GM12873 (cell line): ENCODE results near the gene CDS2.

ENCODE experiments used
- CTCF ChIP-seq: IDR thresholded peaks from 2 replicates; pipeline ENCODE4 v1.5.1; 2012; ENCODE audit warnings: low read depth, mild to moderate bottlenecking, moderate library complexity, low read length, control low read depth; ENCODE audit not compliant: insufficient read depth; ENCODE audit errors: missing control alignments

CDS2 gene

DNA sequence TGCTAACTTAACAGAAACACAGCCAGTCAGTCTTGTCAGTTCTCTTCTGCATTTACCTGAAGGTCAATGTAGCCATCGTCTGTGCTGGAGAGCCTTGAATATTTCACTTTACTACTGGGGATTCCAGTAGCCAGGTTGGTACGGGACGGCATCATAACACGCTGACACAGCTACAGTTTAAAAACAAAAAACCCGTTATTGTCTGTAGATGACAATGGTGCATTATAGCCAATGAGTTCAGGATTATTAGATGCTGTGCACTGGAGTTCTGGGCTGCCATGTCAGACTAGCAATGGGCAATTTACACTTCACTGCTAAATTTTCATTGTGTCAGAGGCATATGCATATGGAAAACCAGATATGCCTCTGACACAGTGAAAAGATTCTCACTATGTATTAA is 17.5 kb upstream of the CDS2 start:
- no peak for TF ChIP-seq CTCF

DNA sequence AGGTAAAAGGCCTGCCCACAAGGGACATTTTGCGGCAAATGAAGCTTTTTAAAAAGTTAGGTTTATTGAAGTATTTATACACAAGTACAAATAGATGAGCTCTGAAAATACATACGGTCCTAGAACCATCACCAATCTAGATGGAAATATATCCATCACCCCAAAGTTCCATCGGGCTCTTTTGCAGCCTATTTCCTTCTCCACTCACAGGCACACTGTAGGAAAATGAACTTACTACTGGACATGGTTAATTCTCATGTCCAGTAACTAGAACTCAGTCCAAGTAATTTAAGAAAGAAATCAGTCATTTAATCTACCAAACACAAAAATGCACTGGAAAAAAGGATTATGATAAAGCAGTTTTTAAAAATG is 13.2 kb upstream of the CDS2 start:
- TF ChIP-seq CTCF = no peak

GRCh38 chr20:5114403-5114802 is 12.4 kb upstream of the CDS2 start:
- TF ChIP-seq CTCF = no peak

DNA sequence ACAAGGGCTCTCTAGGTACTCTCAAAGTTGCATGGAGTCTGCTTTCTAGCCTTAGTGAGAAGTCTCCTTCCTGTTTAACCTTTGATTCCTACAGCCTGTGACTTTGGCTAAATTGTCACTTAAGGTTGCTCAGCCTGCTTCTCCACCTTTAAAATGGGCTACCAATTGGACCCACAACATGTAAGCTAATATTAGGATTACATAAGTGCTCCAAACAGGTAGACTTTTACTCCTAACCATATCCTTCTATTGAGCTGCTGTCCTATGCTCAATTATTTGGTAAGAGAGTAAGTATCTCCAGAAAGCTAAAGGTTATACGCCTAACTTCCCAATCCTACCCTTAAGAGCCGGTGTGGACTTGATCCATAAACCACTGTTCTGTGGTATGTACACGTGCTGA is 9.9 kb upstream of the CDS2 start:
- TF ChIP-seq CTCF = no peak

GRCh38 chr20:5118220-5119142 is 8.3 kb upstream of the CDS2 start:
- no peak for TF ChIP-seq CTCF

DNA sequence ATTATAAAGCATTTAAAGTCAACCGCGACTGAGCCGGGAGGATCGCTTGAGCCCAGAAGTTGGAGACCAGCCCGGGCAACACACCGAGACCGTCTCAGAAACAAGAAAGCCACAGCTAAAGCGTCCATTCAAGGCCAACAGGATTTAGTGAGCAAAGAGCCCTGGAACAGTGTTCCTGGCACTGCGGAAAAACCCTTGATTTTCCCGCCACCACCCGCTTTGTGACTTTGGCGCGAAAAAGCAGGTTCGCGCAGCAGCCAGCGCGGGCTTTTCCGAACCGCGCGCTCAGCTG is 7.7 kb upstream of the CDS2 start:
- TF ChIP-seq CTCF = no peak

DNA sequence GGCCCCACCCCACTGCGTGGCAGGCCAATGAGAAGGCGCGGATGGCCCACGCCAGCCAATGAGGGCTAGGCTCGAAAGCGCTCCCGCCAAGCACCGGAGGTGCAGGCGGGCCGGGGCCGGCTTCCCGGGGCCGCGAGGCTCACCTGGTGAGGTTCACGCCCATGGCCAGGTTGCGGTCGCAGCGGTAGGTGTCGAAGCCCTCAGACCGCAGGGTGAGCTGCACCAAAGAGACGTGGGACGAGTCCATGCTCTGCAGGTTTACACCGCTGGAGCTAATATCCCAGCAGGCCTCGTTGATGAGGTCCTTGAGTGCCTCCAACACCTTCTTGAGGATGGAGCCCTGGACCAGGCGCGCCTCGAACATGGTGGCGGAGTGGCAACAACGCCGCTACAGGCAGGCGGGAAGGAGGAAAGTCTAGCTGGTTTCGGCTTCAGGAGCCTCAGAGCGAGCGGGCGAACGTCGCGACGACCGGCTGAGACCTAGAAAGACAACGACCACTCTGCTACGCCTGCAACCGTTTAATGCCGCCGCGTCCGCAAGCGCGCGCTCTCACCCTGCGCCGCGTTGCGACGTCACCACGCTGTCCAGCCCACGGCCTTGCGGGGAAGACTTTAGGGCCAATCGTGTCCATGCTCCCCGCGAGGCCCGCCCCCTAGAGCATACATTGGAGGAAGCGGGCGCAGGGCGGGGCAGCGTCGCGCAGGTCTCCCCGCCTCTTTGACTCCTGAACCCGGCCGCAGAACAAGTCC is 7.2 kb upstream of the CDS2 start, which contains the start of gene PCNA:
TSS of gene PCNA (minus strand) at position 524 of the 750 bp plus-strand sequence. CDS start at position 364, 160 bp downstream.
- no peak for TF ChIP-seq CTCF
